Activated T-cell treated with anti-CD3 and anti-CD28 coated beads, Interleukin-2, amount 50 U/mL, for 4 hours (primary cell): ENCODE results near the gene SH3RF3. TPM values are rescaled to one million over a fixed set of nuclear protein-coding genes. Genes with fewer than 3 reads are reported as not detected.

Experiments used
- ATAC-seq, 2 donors: fragments of 200-7000 bp; cut with Tn5 transposase; one replicate each; pipeline ENCODE4 v1.10.0; 2021
- DNase-seq: peaks from one replicate; pipeline ENCODE4 v3.0.0-alpha.2; 2020
- H3K27me3 Mint-ChIP-seq: one replicate; pipeline ENCODE4 v1.8.0; 2021; ENCODE audit warnings: low read depth, mixed read lengths
- H3K36me3 Mint-ChIP-seq: one replicate; pipeline ENCODE4 v1.8.0; 2022; ENCODE audit warnings: mixed read lengths; ENCODE audit not compliant: insufficient read depth
- H3K4me1 Mint-ChIP-seq: one replicate; pipeline ENCODE4 v1.8.0; 2021; ENCODE audit warnings: low read depth, mixed read lengths
- H3K4me3 Mint-ChIP-seq: one replicate; pipeline ENCODE4 v1.8.0; 2021; ENCODE audit warnings: mild to moderate bottlenecking, moderate library complexity, mixed read lengths
- H3K9me3 Mint-ChIP-seq: one replicate; pipeline ENCODE4 v1.8.0; 2021; ENCODE audit warnings: mixed read lengths
- total RNA-seq, 3 donors: library from RNA; stranded (reverse); gene quantifications; one replicate each; pipeline ENCODE4 v1.2.1, GENCODE V29; 2021

SH3RF3 gene
- total RNA-seq, 3 donors from 2014 or later, result 0.33 to 0.98 (median 0.89) TPM

DNA sequence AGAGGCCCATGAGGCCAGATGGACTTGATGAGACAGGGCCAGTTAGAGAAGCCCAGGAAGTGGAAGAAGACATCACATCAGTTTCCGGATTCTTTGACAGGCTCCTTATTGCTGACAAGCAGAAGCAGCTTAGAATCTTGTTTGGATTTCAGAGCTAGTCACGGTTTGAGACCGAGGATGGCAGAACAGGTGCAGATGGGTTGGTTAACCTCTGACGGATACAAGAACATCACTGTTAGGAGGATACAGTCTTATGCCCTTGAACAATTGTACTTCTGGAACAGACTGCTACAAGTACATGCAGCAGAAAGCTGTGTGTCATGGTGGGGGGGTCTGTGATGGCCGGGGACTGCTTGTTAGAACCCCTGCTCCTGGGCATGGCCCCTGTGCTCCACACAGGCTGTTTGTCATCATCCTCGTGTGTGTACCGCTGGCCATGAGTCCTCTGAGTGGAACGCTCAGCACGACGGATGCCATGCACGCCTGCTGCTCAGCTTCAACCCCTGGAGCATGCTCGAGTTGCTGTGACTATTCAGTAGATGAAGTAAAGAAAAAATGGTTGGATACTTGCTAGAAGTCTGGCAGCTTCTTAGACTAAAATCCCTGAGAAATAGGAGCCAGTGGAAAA is 217.7 kb downstream of the SH3RF3 start:
- Mint-ChIP-seq H3K36me3 (no peaks in the 10 kb centered on the region), H3K9me3 (no peaks in the 10 kb centered on the region), H3K27me3 (no peaks in the 10 kb centered on the region), H3K4me3 (no peak overlapping the region), H3K4me1 (peaks cover 39% of the 10 kb centered on the region)
- ATAC-seq, result no peak
- no peak for DNase-seq

DNA sequence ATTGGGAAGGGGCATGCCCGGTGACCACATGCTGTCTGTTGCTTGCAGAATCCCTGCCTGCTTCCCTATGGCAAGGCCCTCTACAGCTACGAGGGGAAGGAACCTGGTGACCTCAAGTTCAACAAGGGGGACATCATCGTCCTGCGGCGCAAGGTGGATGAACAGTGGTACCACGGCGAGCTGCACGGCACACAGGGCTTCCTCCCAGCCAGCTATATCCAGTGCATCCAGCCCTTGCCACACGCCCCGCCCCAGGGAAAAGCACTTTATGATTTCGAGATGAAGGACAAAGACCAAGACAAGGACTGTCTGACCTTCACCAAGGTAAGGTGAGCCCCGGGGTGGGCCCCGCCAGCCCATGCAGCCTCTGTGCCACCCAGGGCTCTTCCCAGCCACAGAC is 218.6 kb downstream of the SH3RF3 start:
- DNase-seq (no peak), ATAC-seq (no peak)
- Mint-ChIP-seq H3K27me3 (no peaks in the 10 kb centered on the region), H3K9me3 (no peaks in the 10 kb centered on the region), H3K4me1 (peaks cover 40% of the 10 kb centered on the region), H3K4me3 (no peak overlapping the region), H3K36me3 (no peaks in the 10 kb centered on the region)

DNA sequence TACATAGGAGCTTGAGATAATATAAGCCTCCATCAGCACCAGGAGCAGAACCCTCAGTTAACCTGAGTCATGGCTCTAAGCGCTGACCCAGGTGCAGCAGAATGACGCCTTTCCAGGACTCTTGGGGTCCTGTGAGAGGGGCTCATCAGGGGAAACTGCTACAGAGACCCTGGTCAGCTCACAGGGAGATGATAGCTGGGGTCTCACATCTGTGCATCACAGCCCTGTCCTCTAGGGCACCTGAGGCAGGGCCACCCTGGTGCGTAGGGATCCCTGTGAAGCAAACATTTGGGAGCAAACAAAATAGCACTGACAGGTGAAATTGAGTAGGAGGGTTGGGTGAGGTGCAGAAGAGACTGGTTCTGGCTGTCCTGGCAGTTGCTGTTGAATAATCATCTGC is 219.2 kb downstream of the SH3RF3 start:
- Mint-ChIP-seq H3K4me3 (no peak overlapping the region), H3K36me3 (no peaks in the 10 kb centered on the region), H3K4me1 (peaks cover 40% of the 10 kb centered on the region), H3K27me3 (no peaks in the 10 kb centered on the region), H3K9me3 (no peaks in the 10 kb centered on the region)
- ATAC-seq (no peak), DNase-seq (no peak)

DNA sequence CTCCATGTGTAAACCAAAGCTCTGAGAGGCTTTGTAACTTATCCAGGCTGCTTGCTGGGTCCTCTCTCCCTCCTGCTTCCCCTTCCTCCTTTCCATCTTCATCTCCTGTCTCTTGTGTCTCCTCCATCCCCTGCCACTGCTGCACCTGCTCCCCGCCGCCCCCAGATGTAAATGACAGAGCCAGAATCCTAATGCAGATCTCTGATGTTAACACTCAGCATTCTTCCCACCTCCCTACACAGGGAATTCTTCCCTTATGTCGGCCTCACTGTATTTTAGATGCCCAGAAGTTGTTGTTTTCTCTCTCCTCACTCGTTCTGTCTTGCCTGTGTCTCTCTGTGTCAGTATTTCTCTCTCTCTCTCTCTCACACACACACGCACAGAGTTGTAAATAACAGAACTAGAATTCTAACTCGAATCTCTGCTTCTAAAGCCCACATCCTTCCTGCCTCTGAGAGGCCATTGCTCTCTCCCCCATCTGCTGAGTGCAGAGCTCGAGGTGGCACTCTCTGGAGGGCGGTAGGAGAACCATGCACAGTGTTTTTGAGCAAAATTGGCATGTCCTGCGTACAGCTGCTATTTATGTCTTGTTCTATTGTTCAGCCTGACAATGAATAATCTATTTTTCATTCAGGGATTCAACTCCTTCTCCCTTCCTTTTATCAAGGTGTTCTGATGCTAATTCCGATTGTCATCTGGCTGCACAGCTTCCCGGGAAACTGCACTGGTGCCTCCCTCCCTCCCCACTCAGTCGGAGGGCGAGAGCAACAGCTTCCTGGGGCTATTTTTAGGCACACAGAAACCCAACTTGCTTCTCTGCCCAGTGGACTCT is 219.9 kb downstream of the SH3RF3 start:
- ATAC-seq (peak; percentile 61 to 69), DNase-seq (no peak)
- peak overlapping the region; percentile 8 for H3K4me3 Mint-ChIP-seq
- no peaks in the 10 kb centered on the region for H3K9me3 Mint-ChIP-seq
- no peaks in the 10 kb centered on the region for H3K27me3 Mint-ChIP-seq
- H3K36me3 Mint-ChIP-seq, result no peaks in the 10 kb centered on the region
- H3K4me1 Mint-ChIP-seq, result peaks cover 40% of the 10 kb centered on the region

DNA sequence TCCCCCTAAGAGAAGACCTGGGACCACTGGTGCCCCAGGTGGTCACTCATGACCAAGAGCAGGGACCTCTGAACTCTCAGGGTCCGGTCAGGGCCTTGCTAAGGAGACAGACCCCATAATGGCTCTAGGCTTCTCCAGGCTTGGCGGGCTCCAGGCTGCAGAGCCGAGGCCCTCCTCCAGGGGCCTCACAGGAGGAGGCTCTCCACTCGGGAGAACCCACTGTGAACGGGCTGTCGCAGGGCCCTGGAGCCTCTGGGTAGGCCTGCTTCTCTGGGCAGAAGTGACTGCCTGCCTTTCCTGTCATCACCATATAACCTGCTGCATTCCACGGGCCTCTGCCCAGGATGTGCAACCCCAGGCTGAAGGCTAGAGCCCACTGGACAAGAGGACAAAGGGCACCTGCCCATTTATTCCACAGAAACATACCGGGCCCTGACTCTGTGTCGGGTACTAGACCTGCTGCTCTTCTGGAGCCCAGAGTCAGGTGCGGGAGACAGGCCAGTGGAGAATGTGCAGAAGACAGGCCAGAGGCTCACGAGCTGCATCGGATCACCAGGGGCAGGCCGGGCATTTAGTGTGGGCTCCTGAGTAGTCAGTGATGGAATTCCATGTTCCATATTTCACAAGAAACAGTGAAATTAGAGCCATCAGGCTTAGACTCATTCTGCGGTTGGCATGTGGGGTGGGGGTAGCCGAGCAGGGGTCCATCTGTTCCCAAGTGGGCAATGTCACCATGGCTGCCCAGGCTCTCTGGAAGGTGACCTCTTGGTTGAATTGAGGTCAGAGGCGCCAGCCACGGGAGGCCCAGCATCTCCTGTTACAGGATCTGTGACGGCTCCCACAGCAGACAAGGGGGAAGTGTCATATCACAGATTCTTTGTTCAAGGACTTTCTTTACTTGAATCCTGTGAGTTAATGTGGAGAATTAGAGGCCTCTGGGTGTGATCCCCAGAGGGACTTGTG is 220.8 kb downstream of the SH3RF3 start:
- Mint-ChIP-seq H3K4me3 (peak overlapping the region; percentile 8), H3K4me1 (peaks cover 40% of the 10 kb centered on the region), H3K9me3 (no peaks in the 10 kb centered on the region), H3K27me3 (no peaks in the 10 kb centered on the region), H3K36me3 (no peaks in the 10 kb centered on the region)
- DNase-seq (no peak), ATAC-seq (peak in 1 of 2 donors; percentile 32)

DNA sequence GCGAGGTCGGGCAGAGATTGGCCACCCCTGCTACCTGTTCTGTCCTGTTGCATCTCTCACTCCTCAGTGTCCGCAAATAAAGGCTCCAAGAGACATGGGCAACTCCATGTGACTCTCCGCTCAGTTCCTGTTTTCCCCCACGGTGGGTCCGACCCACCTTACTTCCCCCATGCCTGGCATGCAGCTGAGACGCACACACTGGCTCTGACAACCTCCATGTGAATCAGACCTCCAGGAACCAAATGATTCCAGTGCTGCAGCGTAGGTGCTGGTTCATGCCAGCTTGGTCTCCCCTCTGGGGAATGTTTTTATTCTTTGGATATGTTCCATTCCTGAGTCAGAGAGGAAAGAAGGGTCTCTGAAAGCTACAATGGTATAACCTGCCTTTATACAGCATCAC is 221.5 kb downstream of the SH3RF3 start:
- DNase-seq (no peak), ATAC-seq (no peak)
- H3K36me3 Mint-ChIP-seq, result no peaks in the 10 kb centered on the region
- no peaks in the 10 kb centered on the region for H3K9me3 Mint-ChIP-seq
- no peaks in the 10 kb centered on the region for H3K27me3 Mint-ChIP-seq
- H3K4me3 Mint-ChIP-seq, result no peak overlapping the region
- H3K4me1 Mint-ChIP-seq, result peaks cover 40% of the 10 kb centered on the region

DNA sequence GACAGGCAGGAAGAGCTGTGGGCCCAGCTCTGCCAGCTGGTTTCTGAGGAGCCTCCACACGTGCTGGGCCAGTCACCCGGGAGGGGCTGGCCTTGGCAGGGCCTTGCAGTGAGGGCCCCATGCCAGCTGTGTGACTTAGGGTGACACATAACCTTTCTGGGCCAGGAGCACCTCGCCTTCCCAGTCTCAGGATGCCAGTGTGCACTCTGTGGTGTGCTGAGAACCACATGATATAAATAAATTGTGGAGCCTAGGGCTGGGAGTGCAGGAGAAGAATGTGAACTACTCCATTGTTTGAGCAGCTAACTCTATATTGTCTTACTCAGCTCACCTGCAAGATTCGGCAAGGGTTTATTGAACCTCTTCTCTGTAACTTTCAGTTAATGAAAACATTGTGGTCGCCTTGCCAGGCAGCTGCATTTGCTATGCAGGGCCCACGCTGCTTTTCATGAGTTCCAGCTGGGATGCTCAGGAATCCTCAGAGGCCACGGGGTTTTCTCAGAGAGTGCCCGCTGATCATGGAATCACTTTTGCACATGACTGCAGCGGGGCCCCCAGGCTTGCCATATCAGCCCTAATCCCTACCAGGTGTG is 222.3 kb downstream of the SH3RF3 start:
- H3K4me3 Mint-ChIP-seq, result no peak overlapping the region
- no peak for DNase-seq
- H3K27me3 Mint-ChIP-seq, result no peaks in the 10 kb centered on the region
- no peaks in the 10 kb centered on the region for H3K9me3 Mint-ChIP-seq
- peaks cover 40% of the 10 kb centered on the region for H3K4me1 Mint-ChIP-seq
- H3K36me3 Mint-ChIP-seq, result no peaks in the 10 kb centered on the region
- peak in 1 of 2 donors; percentile 53 for ATAC-seq

DNA sequence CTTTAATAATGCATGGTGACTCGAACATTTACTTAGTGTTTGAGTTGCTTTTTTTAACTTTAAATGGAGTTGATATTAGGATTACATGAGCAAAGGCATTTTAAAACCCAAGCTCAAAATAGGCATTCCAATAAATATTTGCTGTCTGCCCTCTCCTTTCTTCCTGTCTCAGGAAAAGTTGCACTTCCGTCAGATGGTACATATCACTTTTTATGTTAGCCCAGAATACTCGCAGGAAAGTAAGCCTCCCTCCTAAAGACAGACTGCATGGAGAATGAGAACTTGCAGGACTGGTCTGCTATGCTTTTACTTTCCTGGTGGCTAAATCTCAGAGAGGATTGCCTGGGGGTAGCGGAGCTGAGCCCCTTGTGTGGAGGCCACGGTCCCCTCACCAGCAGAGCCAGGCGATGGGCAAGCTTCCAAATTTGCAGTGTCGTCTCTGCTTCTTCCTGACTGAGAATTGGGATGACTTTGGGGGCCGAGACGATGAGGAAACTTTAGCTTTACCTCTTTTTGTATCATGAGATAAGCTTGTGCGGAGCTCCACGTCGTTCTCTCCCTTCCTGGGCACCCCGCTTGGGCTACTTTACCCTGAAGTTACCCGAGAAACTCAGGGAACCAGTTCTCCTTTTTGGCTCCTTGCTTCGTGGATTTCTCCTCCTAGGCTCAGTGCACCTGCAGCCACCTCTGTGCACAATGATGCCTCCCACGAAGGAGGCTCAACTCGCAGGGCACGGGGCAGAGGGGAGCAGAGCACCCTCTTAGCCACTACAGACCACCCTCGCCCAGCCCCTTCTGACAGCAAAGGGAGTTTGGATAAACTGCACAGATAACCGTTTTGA is 223.3 kb downstream of the SH3RF3 start:
- no peak overlapping the region for H3K4me3 Mint-ChIP-seq
- no peaks in the 10 kb centered on the region for H3K27me3 Mint-ChIP-seq

DNA sequence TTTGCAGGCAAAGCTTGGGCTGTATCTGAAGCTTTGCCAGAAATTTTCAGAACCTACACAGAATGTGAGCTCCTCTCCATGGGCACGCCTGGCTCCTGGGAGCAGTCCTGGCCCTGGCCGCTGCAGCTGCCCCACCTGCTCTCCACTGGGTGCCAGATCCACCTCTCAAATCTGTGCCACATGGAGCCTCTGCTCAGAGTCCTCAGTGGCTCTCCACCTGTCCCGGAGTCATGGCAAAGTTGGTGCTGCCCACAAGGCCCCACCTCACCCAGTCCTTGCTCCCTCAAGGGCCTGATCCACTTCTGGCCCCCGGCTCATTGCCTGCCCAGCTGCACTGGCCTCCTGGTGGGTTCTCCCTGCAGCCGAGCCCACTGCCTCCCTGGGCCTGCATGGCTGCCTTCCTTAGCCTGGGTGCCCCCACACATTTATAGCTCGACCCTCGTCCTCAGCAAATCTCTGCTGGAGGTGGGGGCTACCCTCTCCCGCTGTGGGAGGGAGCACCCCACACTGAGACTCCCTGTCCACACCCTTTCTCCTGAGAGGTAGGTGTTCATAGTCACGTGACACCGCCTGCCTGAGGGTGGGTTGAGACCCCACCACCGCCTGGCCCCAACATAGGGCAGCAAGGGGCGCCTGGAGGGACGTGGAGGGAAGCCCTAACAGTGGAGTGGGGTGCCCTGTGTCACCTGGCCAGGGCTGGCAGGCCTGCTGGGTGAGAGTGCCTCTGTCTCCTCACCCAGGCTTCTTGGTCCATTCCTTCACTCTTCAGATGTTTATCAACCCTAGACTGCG is 224.1 kb downstream of the SH3RF3 start:
- ATAC-seq (no peak), DNase-seq (no peak)
- Mint-ChIP-seq H3K4me1 (peaks cover 35% of the 10 kb centered on the region), H3K9me3 (peaks cover under 1% of the 10 kb centered on the region), H3K36me3 (no peaks in the 10 kb centered on the region), H3K4me3 (no peak overlapping the region), H3K27me3 (no peaks in the 10 kb centered on the region)

More for the DNA sequence above, 223.3 kb downstream of the SH3RF3 start:
- DNase-seq (no peak), ATAC-seq (no peak)
- Mint-ChIP-seq H3K36me3 (no peaks in the 10 kb centered on the region), H3K4me1 (peaks cover 40% of the 10 kb centered on the region), H3K9me3 (no peaks in the 10 kb centered on the region)

DNA sequence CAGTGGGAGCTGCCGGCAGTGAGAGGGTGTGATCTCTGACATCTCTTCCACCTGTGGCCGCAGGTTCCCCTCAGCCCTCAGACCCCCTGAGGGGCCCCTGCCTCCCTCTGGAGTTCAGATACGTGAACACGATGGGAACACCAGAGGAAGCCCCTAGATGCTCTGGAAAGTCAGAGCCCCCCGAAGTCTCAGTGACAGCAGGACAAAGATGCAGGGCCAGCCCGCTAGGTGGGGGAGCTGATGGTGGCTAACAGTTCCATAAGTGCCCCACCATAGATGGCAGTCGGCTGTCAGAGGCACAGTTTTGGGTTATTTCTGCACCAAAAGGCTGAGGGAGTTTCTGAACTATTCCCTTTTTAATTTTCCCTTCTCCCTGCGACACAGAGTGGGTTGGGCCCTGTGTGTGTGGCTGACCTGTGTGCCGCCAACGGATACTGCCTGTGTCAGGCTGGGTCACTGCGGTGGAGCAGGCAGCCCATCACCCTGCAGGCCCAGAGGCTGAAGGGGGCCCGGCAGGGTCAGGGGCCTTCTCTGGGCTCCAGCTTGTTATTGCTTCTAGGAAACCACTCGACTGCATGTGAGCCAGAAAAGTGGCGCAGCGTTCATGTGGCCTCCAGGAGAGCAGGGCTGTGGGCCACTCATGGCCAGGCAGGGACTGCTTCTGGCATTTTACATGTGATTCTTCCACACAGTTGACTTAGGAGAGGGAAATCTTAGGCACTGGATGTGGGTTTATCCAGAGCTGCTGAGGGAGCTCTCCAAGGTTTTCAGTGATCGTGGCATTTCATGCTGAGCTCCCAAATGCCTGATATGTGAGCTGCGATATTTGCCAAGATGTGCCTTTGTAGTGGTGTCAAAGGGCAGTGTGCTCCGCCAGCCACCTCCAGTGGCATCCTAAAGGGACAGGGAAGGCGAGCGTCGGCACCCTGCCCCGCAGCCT is 225.1 kb downstream of the SH3RF3 start:
- no peak for ATAC-seq
- Mint-ChIP-seq H3K27me3 (no peaks in the 10 kb centered on the region), H3K9me3 (peaks cover 11% of the 10 kb centered on the region), H3K36me3 (peaks cover 2% of the 10 kb centered on the region), H3K4me1 (peaks cover 25% of the 10 kb centered on the region), H3K4me3 (no peak overlapping the region)
- DNase-seq, result no peak

DNA sequence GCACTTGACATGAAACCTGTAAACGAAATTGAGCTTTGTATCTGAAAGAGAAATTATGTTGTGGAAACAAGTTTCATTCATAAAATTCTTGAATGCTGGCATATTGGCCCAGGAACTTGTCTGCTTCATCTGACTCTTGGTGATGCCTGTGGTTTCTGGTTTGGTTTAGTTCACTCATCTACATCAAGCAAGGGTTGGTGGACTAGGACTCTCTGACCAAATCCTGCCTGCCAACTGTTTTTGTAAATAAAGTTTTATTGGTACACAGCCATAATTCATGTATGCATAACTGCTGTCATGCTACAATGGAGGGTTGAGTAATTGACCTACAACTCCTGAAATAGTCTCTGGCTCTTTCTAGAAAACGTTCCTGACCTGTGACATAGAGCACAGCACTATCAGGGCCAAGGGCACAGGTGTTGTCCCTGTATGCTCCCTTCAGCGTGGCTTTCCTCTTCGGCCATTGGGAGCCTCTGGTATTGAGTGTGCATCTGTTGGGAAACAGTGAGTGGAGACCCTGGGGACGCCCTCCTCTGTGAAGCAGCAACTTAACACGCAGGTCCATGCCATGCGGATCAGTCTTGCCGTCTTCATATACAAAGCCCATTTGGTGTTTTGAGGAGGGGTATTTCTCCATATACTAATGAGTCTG is 226.3 kb downstream of the SH3RF3 start:
- ATAC-seq (no peak), DNase-seq (no peak)
- Mint-ChIP-seq H3K27me3 (no peaks in the 10 kb centered on the region), H3K36me3 (peaks cover 2% of the 10 kb centered on the region), H3K9me3 (peaks cover 13% of the 10 kb centered on the region), H3K4me3 (no peak overlapping the region), H3K4me1 (peaks cover 14% of the 10 kb centered on the region)
